Fibroblast of skin of right quadriceps (primary cell): ENCODE results near the gene PIK3AP1.
A peak's percentile ranks its signal among the peaks of the same experiment; 100 is the strongest.
"Not testable (repeated sequence)": the region's sequence is repeated elsewhere in the genome, so short reads cannot be mapped to it uniquely, and the experiment has no call there.

ENCODE experiments used
- DNase-seq: peaks from one replicate; pipeline ENCODE4 v3.0.0-alpha.2; 2013

The PIK3AP1 gene, protein sequence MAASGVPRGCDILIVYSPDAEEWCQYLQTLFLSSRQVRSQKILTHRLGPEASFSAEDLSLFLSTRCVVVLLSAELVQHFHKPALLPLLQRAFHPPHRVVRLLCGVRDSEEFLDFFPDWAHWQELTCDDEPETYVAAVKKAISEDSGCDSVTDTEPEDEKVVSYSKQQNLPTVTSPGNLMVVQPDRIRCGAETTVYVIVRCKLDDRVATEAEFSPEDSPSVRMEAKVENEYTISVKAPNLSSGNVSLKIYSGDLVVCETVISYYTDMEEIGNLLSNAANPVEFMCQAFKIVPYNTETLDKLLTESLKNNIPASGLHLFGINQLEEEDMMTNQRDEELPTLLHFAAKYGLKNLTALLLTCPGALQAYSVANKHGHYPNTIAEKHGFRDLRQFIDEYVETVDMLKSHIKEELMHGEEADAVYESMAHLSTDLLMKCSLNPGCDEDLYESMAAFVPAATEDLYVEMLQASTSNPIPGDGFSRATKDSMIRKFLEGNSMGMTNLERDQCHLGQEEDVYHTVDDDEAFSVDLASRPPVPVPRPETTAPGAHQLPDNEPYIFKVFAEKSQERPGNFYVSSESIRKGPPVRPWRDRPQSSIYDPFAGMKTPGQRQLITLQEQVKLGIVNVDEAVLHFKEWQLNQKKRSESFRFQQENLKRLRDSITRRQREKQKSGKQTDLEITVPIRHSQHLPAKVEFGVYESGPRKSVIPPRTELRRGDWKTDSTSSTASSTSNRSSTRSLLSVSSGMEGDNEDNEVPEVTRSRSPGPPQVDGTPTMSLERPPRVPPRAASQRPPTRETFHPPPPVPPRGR

DNA sequence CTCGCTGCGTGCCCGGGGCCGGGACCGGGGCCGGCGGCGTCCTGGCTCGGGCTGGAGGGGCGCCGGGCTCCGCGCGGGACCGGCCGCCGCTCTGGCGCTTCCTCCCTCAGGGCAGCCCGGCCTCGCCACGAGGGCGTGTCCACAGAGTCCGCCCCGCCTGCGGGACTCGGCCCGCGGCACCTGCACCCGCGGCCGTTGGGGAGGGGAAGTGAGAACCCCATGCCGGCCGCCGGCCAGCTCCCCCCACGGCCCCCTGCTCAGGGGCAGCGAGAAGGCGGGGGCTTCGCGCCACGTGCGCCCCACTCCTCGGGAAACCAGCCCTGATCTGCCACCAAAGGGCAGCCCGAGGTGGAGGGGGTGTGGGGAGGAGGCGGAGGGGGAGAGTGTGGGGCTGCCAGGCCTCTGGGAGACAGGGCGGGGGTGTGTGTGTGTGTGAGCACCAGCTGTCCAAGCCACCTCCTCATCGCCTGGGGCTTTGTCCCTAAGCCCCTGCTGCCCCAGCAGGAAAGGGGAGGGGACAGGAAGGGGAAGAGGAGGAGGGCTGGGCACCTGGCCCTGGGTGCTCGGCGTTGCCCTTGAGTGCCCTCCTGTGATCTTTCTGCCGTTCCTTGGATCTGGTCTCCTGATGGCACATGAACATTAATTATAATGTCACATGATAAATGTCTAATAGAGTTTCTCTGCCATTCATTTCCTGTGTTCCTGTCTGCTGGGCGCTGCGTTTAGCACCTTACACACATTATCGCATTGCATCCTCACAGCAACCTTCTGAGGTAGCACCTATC is at the start of gene PIK3AP1:
Gene PIK3AP1 (minus strand): TSS at position 93 of the 785 bp plus-strand sequence. CDS start 120 bp downstream, outside the sequence.
- no peak for DNase-seq

DNA sequence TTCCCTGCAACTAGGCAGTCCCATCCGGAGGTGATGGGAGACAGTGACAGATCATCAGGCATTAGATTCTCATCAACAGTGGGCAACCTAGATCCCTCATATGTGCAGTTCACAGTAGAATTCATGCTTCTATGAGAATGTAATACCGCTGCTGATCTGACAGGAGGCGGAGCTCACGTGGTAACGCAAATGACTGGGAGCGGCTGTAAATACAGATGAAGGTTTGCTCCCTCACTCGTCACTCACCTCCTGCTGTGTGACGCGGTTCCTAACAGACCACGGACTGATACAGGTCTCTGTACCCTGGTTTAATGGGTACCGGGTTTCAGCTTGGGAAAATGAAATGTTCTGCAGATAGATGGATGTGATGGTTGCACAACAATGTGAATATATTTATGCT is 47.8 kb upstream of the PIK3AP1 start:
- no peak for DNase-seq

DNA sequence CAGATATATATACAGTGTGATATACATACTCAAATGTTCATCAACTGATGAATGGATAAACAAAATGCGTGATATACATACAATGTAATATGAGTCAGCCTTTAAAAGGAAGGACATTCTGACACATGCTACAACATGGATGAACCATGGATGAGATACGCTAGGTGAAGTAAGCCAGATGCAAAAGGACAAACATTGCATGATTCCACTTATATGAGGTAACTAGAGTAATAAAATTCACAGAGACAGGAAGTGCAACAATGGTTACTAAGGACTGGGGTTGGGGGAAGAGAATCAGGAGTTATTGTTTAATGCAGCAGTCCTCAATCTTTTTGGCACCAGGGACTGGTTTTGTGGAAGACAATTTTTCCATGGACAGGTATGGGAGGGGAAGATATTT is 47.3 kb upstream of the PIK3AP1 start:
- DNase-seq, result peak; percentile 3

DNA sequence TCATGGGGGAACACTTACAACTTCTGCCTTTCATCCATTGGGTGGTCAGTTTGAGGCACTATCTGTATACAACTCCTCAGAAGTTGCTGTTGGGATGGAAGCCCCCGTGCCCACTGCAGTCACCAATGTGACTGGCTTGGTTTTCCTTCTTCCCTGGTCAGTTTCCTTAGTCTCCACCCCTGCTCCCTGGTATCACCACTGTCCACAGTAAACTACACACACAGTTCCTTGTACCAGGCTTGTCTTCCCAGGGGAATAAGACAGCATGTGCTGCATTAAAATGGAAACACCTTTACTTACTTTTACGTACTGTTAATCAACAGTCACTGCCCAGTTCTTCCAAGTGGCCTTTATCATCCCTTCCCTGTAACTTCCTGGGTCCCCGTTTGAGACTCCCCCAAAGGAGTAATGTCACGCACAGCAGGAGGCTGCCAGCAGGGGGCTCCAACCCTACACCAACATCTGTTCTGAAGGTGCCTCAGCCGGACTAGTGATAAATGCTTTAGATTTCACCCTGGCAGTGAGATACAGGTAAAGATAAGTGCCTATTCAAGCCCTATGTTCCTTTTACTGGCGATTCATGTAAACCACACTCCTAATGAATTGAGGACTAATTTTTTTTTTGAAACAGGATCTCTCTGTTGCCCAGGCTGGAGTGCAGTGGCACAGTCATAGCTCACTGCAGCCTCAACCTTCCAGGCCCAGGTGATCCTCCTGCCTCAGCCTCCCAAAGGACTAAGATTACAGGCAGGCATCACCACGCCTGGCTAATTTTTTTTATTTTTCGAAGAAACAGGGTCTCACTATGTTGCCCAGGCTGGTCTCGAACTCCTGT is 45.3 kb upstream of the PIK3AP1 start:
- peak; percentile 37 for DNase-seq

DNA sequence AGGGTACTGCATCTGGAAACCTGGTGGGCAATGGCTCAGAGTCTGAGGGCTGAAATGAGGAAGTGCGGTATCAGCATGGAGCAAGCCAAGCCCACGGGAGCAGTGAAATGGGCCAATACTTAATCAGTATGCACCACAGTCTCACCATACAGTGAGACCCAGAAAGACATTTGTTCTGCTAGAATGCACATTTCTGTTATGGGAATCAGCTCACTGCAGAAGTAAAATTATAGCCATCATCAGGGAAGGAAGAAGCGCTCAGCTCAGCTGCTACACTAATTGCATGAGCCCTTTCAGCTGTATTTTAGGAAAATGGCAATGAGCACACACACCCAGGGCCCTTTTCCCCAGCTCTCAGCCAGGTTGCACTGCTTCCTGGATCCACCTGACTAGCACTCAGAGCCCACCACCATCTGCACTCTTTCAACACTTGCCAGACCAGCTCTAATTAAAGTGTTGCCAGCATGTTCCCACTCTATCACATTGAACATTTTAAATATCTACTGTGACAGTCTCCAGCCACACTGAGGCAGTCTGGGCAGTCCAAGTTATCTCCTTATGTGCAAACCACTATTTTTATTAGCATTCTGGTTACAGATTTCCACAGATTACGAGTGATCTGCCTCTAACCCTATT is 44.2 kb upstream of the PIK3AP1 start:
- DNase-seq, result no peak

DNA sequence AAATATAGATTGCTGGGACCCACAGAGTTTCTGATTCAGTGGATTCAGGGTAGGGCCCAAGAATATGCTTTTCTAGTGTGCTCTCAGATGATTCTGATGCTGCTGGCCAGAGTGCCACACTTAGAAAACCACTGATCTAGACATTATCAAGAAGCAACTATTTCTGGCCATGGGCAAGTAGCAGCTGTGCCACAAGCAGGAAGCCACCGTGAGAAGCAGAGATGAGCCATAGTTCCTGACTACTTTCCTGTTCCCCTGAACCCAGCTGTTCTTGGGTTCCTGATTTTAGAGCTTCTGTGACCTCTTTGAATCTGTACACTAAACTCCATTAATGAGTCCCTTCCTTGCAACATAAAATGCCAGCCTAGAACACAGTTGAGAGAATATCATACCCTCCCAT is 38.1 kb upstream of the PIK3AP1 start:
- no peak for DNase-seq

DNA sequence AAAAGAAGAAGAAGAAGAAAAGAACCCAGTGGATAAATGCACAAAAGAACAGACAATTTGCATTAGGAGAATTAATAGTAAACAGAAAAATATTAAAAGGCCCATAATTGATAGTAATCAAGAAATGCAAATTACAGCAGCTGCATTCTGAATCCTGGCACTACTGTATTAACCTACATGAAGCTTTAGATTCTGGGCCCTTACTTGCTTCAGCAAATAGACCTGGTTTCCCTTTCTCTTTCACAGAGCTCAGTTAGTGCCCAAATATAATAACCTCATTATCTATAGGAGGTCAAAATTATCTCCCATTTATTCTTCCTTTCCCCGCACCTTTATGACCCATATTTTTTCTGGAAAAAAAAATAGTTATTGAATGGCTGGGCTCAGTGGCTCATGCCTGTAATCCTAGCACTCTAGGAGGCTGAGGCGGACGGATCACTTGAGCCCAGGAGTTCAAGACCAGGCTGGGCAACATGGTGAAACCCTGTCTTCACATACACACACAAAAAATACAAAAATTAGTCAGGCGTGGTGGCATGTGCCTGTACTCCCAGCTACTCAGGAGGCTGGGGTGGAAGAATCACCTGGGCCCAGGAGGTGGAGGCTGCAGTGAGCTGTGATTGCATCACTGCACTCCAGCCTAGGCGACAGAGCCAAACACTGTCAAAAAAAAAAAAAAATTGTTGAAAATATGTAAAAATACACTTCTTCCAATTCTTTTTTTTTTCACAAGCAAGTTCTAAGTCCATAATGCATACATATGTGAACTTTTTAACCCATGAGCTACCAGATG is 36.0 kb upstream of the PIK3AP1 start:
- no peak for DNase-seq

DNA sequence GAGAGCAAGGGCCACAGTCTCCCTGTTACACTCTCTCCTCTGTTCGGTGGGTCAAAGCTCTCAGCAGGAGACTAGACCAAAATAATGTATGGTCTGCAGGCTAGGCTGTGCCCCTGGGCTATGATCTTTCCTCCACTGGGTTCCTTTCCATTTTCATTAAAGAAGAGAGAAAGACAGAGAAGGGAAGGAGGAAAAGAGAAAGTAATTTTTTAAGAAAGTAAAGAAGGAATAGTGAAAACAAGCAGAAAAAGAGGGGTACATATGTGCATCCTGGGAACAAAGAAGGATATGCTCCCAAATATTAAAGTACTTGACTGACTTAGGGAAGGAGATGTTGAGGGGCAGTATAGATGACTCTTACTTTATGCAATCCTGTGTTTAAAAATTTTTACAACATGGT is 33.6 kb upstream of the PIK3AP1 start:
- DNase-seq, result no peak

DNA sequence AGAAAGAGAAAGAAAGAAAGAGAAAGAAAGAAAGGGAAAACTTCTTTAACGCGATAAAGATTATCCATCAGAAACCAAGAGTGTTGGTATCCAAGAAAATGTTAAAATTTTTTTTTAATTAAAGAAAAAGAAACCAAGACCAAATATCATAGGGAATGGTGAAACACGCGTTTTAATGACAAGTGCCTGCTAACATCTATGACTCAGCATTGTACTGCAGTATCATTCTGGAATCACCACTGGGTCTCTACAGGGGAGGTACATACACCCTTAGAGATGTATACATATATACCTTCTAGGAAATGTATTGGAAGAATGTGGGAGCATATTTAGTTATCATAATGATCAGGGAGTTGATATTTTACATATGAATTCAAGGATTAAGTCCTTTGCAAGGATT is 32.1 kb upstream of the PIK3AP1 start:
- no peak for DNase-seq

DNA sequence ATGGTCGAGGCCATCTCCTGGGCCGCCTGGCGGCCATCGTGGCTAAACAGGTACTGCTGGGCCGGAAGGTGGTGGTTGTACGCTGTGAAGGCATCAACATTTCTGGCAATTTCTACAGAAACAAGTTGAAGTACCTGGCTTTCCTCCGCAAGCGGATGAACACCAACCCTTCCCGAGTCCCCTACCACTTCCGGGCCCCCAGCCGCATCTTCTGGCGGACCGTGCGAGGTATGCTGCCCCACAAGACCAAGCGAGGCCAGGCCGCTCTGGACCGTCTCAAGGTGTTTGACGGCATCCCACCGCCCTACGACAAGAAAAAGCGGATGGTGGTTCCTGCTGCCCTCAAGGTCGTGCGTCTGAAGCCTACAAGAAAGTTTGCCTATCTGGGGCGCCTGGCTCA is 30.0 kb upstream of the PIK3AP1 start:
- DNase-seq, result not testable (repeated sequence)

DNA sequence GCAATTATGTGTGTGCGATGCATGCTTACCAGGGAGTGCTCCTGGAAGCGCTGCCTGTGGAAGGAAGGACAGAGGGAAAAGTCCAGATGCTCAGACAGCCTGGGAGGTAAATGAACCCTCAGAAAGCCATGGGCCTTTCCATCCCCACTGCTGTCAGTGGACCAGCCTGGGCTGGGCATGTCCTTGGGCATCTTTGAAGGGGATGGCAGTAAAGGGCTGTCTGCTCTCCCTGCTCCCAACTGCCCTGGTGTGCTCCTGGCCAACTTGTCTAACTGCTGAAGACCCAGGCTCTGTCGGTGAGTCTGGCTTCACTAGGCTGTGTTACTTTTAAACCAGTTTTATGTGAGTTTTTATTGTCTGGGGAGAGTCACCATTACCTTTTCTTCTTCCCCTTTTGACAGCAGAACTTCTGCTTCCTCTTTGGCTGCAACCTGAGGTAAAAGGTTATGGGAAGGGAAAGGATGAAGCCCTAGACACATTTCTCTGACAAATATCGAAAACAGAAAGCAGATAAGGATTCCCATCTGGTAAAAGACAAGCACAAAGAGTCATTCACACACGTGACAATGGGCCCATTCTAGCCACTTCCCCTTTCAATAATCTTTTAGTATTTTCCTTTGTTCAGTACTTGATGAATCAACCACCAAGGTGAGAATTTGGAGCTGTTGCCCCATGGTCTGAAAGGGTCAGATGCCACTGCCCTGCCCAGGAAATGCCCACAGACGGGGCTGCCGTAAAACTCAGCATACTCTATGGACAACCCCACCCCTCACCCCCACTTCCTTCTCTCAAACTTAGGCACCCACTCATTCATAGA is 27.6 kb upstream of the PIK3AP1 start:
- no peak for DNase-seq

DNA sequence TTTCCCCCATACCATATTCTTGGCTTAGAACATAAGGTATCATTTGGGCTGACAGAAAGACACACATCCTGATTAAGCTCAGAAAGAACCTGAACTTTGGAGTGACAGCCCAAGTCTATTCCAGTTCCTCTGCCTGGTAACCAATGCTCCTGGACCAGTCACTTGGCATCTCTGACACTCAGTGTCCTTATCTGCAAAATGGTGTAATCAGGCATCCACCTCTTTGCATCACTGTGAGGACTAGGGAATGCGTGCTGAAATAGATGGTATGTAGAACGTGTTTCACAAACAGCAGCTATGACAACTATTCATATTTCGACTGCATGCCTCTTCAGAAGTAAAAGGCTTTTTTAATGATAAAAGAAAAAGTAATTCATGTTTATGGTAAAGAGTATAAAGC is 26.2 kb upstream of the PIK3AP1 start:
- DNase-seq, result no peak

DNA sequence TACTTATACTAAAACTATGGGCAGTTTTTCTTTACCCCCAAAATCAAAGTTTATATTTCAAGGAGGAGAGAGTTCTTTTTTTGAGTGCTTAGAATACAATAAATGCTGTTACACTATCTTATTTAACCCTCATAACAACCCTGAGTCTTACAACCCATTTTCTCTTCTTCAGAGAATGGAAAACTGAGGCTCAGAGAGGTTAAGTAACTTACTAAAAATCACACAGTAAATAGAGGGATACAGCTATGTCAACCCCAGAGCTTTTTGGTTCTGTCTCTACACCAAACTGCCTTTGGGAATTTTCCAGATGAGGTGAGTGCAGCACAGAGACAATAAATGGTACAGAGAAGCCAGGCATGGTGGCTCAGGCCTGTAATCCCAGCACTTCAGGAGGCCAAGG is 25.6 kb upstream of the PIK3AP1 start:
- no peak for DNase-seq

DNA sequence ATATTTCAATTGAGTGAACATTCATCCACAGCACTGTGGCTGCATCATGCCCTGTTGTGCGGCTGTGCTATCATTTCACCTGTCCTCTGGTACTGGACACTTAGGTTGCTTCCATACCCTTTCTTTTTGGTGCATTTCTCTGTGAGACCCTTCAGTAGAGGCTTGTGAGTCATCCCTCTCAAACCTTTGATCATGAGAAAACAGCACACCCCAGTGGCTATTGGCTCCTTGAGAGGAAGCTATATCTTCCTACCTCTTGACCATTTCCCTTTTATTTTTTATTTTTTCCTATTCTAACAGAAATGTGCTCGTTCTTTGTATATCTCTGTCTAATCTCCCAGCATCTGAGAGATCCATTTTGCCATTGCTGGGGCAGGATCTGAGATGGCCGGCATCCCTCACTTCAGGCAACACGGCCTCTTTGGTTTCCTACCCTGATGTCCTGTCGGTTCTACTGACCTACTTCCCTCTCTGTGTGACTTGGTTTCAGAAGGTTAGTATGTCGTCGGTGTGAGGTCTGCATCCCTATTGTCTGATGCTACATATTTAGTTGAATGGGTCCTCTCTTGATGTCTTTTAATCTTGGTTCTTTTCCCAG is 23.8 kb upstream of the PIK3AP1 start:
- DNase-seq, result no peak

DNA sequence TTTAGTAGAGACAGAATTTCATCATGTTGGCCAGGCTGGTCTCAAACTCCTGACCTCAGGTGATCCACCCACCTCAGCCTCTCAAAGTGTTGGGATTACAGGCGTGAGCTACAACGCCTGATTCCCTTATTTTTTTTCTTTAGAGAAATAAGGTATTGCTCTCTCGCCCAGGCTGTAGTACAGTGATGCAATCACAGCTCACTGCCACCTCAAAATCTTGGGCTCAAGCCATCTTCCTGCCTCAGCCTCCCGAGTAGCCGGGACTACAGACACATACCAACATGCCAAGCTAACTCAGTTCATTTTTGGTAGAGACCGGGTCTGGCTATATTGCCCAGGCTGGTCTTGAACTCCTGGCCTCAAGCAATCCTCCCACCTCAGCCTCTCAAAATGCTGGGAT is 21.2 kb upstream of the PIK3AP1 start:
- DNase-seq, result not testable (repeated sequence)

DNA sequence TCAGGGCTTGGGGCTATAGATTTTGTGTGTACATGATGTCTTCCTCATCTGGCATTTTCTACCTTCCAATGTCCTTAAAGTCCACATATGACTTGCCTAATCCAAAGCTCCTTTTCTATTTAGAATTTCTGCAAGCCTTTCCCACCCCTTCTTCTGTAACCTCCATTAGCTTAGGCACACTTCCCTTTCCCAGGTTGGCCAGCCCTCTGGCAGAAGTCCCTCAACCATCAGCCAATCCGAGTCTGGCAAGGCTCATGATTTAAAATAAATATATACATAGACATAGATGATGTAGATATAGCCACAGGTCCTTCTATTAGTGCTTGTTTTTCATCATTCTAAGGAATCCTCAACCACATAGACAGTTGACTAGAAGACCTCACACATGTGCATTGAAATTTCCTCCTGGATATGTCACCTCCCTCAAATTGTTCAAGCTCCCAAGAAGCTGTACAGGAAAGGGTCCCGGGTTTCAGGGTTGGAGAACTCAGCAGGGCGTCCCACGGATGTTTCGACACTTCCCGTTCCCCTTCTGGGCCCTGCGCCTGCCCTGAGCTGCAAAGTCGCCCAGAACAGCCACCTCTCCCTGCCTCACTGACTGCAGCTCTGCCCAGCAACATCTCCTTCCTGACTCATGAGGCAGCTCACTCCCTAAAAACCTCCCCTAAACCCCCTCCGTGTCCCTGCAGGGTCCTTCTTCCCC is 20.4 kb upstream of the PIK3AP1 start:
- DNase-seq, result no peak

DNA sequence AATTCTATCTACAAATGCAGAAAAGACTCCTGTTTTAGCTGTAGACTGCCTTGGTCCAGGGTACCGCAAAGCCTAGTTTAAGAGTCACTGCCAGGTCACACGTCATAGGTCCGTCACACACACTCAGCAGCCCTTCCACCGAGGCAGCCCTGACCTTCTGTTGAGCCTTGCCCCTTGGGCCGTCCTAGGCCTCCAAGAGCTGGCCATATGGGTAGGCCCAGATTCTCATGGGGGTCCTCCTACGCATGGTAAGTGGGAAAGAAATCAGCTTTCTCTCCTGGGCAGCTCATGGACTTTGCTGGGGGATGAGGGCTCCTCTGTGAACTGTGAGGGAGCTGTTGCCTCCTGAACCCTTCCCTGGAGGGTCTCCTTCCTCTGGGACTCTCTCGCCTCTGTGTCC is 19.8 kb upstream of the PIK3AP1 start:
- no peak for DNase-seq

DNA sequence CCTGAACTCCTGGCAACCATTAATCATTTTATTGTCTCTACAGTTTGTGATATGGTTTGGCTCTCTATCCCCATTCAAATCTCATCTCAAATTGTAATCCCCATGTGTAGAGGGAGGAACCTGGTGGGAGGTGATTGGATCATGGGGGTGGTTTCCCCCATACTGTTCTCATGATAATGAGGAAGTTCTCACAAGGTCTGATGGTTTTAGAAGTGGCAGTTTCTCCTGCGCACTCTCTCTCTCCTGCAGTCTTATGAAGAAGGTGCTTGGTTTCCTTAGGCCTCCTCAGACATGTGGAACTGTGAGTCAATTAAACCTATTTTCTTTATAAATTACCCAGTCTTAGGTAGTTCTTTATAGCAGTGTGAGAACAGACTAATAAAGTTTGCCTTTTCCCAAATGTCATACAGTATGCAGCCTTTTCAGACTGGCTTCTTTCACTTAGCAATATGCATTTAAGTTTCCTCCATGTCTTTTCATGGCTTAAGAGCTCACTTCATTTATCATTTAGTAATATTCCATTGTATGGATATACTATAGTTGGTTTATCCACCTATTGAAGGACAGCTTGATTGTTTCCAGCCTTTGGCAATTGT is 17.1 kb upstream of the PIK3AP1 start:
- DNase-seq, result not testable (repeated sequence)

DNA sequence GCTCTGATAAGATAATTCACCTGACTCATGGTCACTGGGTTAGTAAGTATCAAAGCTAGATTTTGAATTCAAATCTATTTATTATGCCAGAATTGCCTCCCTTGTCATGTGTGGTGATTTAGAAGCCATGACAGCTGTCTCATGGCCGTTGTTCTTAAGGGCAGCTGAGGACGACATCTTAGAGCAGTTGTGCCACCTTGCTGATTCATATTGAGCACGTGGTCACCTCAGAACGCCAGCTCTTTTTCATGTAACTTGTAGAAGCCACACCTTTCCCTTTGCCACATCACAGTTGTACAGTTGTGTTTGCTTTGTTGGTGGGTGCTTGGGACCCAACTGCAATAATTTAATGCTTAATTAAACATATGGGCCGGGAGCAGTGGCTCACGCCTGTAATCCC is 4.3 kb upstream of the PIK3AP1 start:
- no peak for DNase-seq
